HG03039 (cell line): ENCODE data around the gene SKA2.
"Not testable (repeated sequence)": the region's sequence is repeated elsewhere in the genome, so short reads cannot be mapped to it uniquely, and the experiment has no call there.

Experiments
- ATAC-seq: cut with Tn5 transposase; IDR thresholded peaks from one replicate; pipeline ENCODE4 v1.9.1; 2021; ENCODE audit warnings: mild to moderate bottlenecking, moderate library complexity; ENCODE audit not compliant: unreplicated experiment

The SKA2 gene

DNA sequence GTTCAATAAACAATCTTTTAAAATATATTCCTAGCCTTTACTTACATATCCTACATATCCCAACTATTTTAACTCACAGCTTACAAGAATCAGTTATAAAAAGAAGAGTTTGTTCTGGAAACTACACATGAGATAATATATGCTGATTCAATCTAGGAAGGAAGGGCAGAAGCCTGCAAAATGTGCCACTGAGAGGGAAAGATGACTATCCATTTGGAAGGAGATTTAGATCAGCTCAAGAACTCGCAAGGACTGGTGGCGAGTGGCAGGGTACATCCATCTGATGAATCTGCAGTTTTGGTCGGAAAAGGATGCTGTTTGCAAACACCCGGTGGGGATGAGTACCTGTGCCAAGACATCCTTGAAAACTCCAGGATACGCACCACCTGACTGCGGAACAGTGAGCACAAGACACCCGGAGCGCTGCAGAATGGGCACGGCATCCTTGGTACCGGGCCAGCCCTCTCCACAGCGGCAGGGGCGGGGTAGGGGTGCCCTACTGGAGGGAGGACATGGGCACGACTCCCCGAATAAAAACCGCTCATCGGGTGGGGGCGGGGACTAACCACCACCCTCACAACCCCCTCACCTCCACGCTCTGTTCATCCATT is 49.0 kb downstream of the SKA2 start:
- ATAC-seq, result peak; percentile 8

DNA sequence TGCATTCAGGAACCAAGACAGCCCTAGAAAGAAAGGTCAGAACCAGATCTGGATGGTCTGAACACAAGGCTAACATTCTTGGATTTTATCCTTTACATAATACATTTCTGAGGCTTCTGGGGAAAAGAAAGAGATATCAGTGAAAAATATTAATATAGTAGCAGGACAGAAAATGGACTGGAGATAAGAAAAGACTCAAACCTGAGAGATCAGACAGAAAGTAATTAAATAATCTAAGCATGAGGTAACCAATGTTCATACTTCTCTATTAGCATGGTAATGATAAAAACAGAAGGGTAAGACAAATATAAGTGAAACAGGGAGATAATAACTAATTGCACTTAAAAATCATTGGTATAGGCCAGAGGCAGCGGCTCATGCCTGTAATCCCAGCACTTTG is 53.8 kb downstream of the SKA2 start:
- ATAC-seq, result no peak

- no peak for ATAC-seq
Observed at GRCh38 chr17:59097876-59098275, 57.1 kb downstream of the SKA2 start.

DNA sequence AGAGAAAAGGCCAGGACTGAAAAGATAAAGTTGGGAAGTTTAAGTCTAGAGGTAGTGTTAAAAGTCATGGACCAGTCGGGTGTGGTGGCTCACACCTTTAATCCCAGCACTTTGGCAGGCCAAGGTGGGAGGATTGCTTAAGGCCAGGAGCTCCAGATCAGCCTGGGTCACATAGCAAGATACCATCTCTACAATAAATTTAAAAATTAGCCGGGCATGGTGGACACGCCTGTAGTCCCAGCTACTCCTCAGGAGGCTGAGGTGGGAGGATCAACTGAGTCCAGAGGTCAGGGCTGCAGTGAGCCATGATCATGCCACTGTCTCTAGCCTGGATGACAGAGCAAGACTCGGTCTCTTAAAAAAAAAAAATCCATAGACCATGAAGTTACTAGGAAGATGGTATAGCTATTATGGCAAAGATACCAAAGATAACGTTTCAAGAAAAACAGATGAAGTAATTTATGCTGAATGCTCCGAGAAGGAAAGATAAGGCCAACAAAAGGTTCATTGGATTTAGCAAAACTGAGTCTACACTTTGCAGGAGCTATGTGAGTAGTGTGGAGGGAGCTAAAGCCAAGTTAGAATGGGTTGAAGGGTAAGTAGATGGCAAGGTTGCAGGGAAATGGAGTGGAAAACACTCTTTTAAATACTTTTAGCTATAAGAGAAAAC is 60.0 kb downstream of the SKA2 start:
- no peak for ATAC-seq

- no peak for ATAC-seq
Observed at GRCh38 chr17:59093702-59094231, 61.2 kb downstream of the SKA2 start.

DNA sequence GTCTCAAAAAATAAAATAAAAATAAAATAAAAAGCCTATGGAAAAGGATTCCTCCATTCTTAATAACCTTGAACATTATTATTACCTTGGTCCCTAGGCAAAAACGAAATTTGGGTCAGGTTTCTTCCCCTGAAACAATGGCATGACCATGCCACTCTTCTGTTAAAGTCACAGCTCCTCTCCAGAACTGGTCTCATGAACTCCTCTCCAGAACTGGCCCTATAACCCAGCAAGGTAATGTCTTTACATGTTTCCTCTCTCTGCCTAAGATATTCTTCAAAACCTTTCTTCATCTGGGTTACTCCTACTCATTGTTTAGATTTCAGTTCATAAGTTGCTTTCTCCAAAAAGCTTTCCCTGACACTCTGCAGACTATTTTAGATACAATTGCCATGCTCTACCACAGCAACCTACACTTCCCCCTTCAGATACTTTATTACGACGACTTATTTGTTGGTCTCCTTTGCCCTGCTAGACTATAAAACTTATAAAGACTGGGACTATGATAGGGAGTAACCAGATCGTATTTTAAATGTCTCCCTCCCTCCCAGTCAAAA is 61.8 kb downstream of the SKA2 start:
- no peak for ATAC-seq

GRCh38 chr17:59090593-59090992 is 64.4 kb downstream of the SKA2 start:
- ATAC-seq, result not testable (repeated sequence)

DNA sequence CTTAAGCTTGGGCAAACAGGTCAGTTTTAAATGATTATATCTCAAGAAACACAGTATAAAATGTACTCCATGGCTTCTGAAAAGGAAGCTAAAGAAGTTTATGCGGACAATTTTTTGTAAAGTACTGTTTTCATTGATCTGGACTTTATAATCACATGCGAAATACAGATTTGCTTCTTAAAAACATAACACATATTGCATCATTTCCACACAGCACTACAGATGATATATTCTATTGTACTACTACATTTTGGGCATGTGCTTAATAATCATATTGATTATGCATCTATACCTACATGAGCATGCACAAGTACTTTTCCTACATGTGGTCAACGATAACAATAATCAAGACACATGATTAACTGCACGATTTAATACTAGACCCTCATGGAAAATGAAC is 70.8 kb downstream of the SKA2 start:
- no peak for ATAC-seq

DNA sequence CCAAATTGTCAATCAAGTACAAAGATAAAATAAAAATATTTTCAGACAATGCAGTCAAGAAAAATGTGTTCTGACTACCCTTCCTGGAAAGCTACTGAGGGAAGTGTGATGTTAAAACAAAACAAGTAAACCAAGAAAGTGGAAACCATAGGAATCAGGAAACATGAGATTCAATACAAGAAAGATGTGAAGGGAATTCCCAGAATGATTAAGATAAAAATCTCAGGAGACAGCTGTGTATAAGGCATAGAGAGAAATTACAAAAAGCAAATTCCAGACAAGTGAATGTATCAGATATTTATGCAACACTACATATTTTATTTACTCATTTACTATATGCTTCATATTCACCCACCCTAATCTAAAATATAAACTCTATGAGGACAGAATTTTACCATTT is 80.5 kb downstream of the SKA2 start:
- no peak for ATAC-seq

DNA sequence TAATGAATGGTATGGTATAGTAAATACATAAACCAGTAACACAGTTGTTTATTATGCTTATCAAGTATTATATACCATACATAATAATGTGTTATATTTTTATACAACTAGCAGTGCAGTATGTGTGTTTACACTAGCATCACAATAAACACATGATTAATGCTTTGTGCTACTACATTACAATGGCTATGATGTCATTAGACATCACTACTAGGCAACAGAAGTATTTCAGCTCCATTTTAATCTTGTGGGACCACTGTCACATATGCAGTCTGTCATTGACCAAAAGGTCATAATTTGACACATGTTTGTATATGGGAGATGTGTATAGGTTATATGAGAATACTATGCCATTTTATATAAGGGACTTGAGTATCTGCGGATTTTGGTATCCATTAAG is 81.0 kb downstream of the SKA2 start:
- ATAC-seq, result no peak

DNA sequence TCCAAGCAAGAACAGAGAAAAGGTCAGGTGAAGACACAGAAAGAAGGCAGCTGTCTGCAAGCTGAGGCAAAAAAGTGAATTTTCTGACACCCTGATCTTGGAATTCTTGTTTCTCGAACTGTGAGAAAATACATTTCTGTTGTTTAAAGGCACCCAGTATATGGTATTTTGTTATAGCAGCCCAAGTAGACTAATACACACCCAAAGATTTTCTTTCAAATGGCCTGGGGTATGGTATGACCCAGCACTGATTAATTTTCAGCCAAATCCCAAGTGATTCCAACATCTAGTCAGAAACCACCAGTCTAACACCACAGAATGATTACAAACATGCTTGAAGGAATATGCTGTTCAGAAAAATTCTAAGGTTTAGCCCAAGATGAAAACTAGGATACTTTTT is 85.1 kb downstream of the SKA2 start:
- no peak for ATAC-seq

- ATAC-seq, result no peak
Observed at GRCh38 chr17:59067756-59068155, 87.2 kb downstream of the SKA2 start.

DNA sequence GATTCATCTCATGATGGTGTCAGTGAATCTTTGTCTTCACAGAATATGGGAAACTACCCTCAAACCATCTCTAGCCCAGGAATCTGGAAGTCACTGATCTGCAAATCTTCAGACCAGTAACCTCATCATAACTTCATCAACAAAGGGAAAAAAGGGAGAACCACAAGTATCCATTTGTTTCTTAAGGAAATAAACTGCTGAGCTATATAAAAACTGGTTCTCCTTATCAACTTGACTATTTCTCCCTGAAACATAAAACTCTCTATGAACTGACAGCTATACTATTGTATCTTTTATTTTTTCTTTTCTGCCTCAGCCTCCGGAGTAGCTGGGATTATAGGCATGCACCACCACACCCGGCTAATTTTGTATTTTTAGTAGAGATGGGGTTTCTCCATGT is 87.6 kb downstream of the SKA2 start:
- no peak for ATAC-seq

DNA sequence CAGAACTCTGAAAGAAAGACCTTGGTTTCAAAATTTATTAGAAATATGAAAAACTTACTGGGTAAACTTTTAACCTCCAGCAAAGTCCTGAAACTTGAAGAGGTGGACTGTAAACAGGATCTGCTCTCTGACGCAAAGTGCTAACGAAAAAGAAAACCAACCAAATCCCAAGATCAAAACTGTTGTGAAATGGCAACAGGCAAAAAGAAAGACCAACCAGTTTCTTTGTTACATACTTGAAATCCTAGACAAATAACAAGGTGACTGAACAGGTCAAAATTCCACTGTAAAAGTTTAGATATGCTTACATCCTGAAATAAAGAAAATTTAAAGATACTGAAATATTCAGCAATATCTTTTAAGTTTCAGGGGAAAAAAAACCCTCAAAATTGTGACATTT is 92.5 kb downstream of the SKA2 start:
- no peak for ATAC-seq
